GM23338 (cell line): ENCODE results near the gene CXCL12. TPM values are rescaled to one million over a fixed set of nuclear protein-coding genes. Genes with fewer than 3 reads are reported as not detected.

Experiments
- ETS1 ChIP-seq: IDR thresholded peaks from 2 replicates; pipeline ENCODE4 v1.6.1; 2016; ENCODE audit warnings: antibody characterized with exemption
- NANOG ChIP-seq: IDR thresholded peaks from 2 replicates; pipeline ENCODE4 v1.6.1; 2016; ENCODE audit warnings: antibody characterized with exemption, borderline replicate concordance
- POLR2AphosphoS5 ChIP-seq: IDR thresholded peaks from 2 replicates; pipeline ENCODE4 v1.6.1; 2016; ENCODE audit warnings: antibody characterized with exemption, low read depth
- REST ChIP-seq: IDR thresholded peaks from one replicate; pipeline ENCODE4 v1.6.1; 2018; ENCODE audit warnings: antibody characterized with exemption; ENCODE audit not compliant: unreplicated experiment
- STAT1 ChIP-seq: IDR thresholded peaks from one replicate; pipeline ENCODE4 v1.6.1; 2016; ENCODE audit warnings: antibody characterized with exemption; ENCODE audit not compliant: unreplicated experiment
- ZNF114 ChIP-seq: fragments of 250-450 bp; sonication (Bioruptor Pico); IDR thresholded peaks from 2 replicates; pipeline ENCODE4 v1.5.0; 2020; ENCODE audit warnings: mild to moderate bottlenecking, moderate library complexity
- ZNF462 ChIP-seq: fragments of 250-450 bp; sonication (Bioruptor Pico); IDR thresholded peaks from 2 replicates; pipeline ENCODE4 v1.5.0; 2020; ENCODE audit warnings: mild to moderate bottlenecking, moderate library complexity
- polyA plus RNA-seq: library from polyadenylated mRNA; unstranded; fragments of >200 nt; fragmentation: Nextera tagmentation; extraction: Ambion mirVana; gene quantifications from 2 replicates; pipeline ENCODE4 v1.2.1, GENCODE V29; 2016
- total RNA-seq: library from RNA; depleted of rRNA; stranded (reverse); fragments of >200 nt; shearing (Covaris generic); gene quantifications from 2 replicates; pipeline ENCODE4 v1.2.3, GENCODE V29; 2014

Gene CXCL12
- total and polyA plus RNA-seq, 2 experiments from 2014 or later = 53.8 to 58.5 TPM

GRCh38 chr10:44395396-44395795 lies 10.5 kb upstream of the CXCL12 start (continued):
- TF ChIP-seq ZNF462 (CRISPR knock-in tag) (no peak), STAT1 (no peak), ZNF114 (CRISPR knock-in tag) (no peak), REST (no peak), ETS1 (no peak), NANOG (no peak), POLR2AphosphoS5 (no peak)
